ENCODE results near the gene SLC41A2.
"Not testable (repeated sequence)": the region's sequence is repeated elsewhere in the genome, so short reads cannot be mapped to it uniquely, and the experiment has no call there.

Gene SLC41A2

GRCh38 chr12:104958001-104958804 lies at the start of gene SLC41A2:
Gene SLC41A2 (minus strand): TSS chr12:104958290. CDS start chr12:104928527, 29,763 bp downstream.
- DNase-seq, result peak; percentile 83

GRCh38 chr12:105001476-105001875 lies 43.4 kb upstream of the SLC41A2 start:
- no peak for DNase-seq

- no peak for DNase-seq
Observed at GRCh38 chr12:104999347-104999685, 41.2 kb upstream of the SLC41A2 start.

GRCh38 chr12:104998423-104999346 lies 40.6 kb upstream of the SLC41A2 start:
- DNase-seq, result no peak

GRCh38 chr12:104997541-104997940 lies 39.5 kb upstream of the SLC41A2 start:
- no peak for DNase-seq

GRCh38 chr12:104994336-104994735 lies 36.2 kb upstream of the SLC41A2 start:
- no peak for DNase-seq

GRCh38 chr12:104991565-104992128 lies 33.6 kb upstream of the SLC41A2 start:
- no peak for DNase-seq

GRCh38 chr12:104990950-104991349 lies 32.9 kb upstream of the SLC41A2 start:
- no peak for DNase-seq

- DNase-seq, result peak; percentile 84
Observed at GRCh38 chr12:104986022-104986941, 28.2 kb upstream of the SLC41A2 start, which contains the start of gene NOPCHAP1. Gene NOPCHAP1 (plus strand): TSS chr12:104986316. CDS start chr12:104986353, 37 bp downstream.

- DNase-seq, result no peak
Observed at GRCh38 chr12:104985206-104985605, 27.1 kb upstream of the SLC41A2 start.

- DNase-seq, result not testable (repeated sequence)
Observed at GRCh38 chr12:104977688-104978087, 19.6 kb upstream of the SLC41A2 start.

GRCh38 chr12:104976703-104977102 lies 18.6 kb upstream of the SLC41A2 start:
- DNase-seq, result no peak

- no peak for DNase-seq
Observed at GRCh38 chr12:104975587-104976343, 17.7 kb upstream of the SLC41A2 start.

- peak; percentile 32 for DNase-seq
Observed at GRCh38 chr12:104974626-104975290, 16.7 kb upstream of the SLC41A2 start.

- DNase-seq, result no peak
Observed at GRCh38 chr12:104973250-104973649, 15.2 kb upstream of the SLC41A2 start.

GRCh38 chr12:104971306-104971705 lies 13.2 kb upstream of the SLC41A2 start:
- DNase-seq, result no peak

GRCh38 chr12:104969343-104969742 lies 11.3 kb upstream of the SLC41A2 start:
- no peak for DNase-seq

- no peak for DNase-seq
Observed at GRCh38 chr12:104966677-104967076, 8.6 kb upstream of the SLC41A2 start.

GRCh38 chr12:104964856-104965205 lies 6.7 kb upstream of the SLC41A2 start:
- DNase-seq, result no peak

- DNase-seq, result no peak
Observed at GRCh38 chr12:104964167-104964855, 6.2 kb upstream of the SLC41A2 start.
